H9 (cell line): ENCODE results near the gene PNO1. TPM values are rescaled to one million over a fixed set of nuclear protein-coding genes. Genes with fewer than 3 reads are reported as not detected.
A peak's percentile ranks its signal among the peaks of the same experiment; 100 is the strongest.

Source experiments
- DNase-seq: peaks from one replicate; pipeline ENCODE4 v3.0.0-alpha.2; 2017
- H2AFZ ChIP-seq: one replicate; pipeline ENCODE4 v1.6.1; 2013; ENCODE audit warnings: mild to moderate bottlenecking, low read length, control low read depth, moderate library complexity
- H2AK5ac ChIP-seq: 2 replicates; pipeline ENCODE4 v1.6.1; 2013; ENCODE audit warnings: low read length, control low read depth, mixed read lengths; ENCODE audit not compliant: insufficient read length
- H2BK120ac ChIP-seq: one replicate; pipeline ENCODE4 v1.6.1; 2013; ENCODE audit warnings: low read depth, mild to moderate bottlenecking, low read length, control low read depth, inconsistent platforms; ENCODE audit not compliant: poor library complexity, severe bottlenecking
- H2BK12ac ChIP-seq: 2 replicates; pipeline ENCODE4 v1.6.1; 2013; ENCODE audit warnings: low read length, control low read depth, mixed read lengths, low read depth; ENCODE audit not compliant: insufficient read length
- H2BK15ac ChIP-seq: 2 replicates; pipeline ENCODE4 v1.6.1; 2013; ENCODE audit warnings: low read depth, low read length, control low read depth
- H2BK20ac ChIP-seq: one replicate; pipeline ENCODE4 v1.6.1; 2013; ENCODE audit warnings: low read depth, mild to moderate bottlenecking, low read length, control low read depth, inconsistent platforms; ENCODE audit not compliant: poor library complexity, severe bottlenecking
- H2BK5ac ChIP-seq: 2 replicates; pipeline ENCODE4 v1.6.1; 2013; ENCODE audit warnings: low read length, control low read depth, mixed read lengths; ENCODE audit not compliant: insufficient read length
- H3K14ac ChIP-seq: 2 replicates; pipeline ENCODE4 v1.6.1; 2013; ENCODE audit warnings: low read length, control low read depth; ENCODE audit not compliant: insufficient read depth
- H3K18ac ChIP-seq: 2 replicates; pipeline ENCODE4 v1.6.1; 2013; ENCODE audit warnings: low read depth, mild to moderate bottlenecking, mixed read lengths, low read length, control low read depth; ENCODE audit not compliant: insufficient read length
- H3K23ac ChIP-seq: 2 replicates; pipeline ENCODE4 v1.6.1; 2013; ENCODE audit warnings: low read length, control low read depth, mixed read lengths, low read depth; ENCODE audit not compliant: insufficient read length
- H3K23me2 ChIP-seq: 2 replicates; pipeline ENCODE4 v1.6.1; 2013; ENCODE audit warnings: low read depth, mild to moderate bottlenecking, mixed read lengths, low read length, control low read depth; ENCODE audit not compliant: insufficient read length, poor library complexity, severe bottlenecking
- H3K27ac ChIP-seq: 2 replicates; pipeline ENCODE4 v1.5.1; 2013; ENCODE audit warnings: low read length, control low read depth, mixed read lengths, low read depth; ENCODE audit not compliant: insufficient read length
- H3K27me3 ChIP-seq: 2 replicates; pipeline ENCODE4 v1.6.1; 2013; ENCODE audit warnings: low read length, control low read depth, inconsistent platforms; ENCODE audit not compliant: insufficient read depth
- H3K4ac ChIP-seq: 2 replicates; pipeline ENCODE4 v1.6.1; 2013; ENCODE audit warnings: low read depth, mild to moderate bottlenecking, control low read depth, inconsistent platforms, low read length, moderate library complexity
- H3K4me1 ChIP-seq: 2 replicates; pipeline ENCODE4 v1.6.1; 2013; ENCODE audit warnings: low read length, control low read depth, inconsistent platforms; ENCODE audit not compliant: insufficient read depth
- H3K4me2 ChIP-seq: 2 replicates; pipeline ENCODE4 v1.6.1; 2013; ENCODE audit warnings: low read length, control low read depth, mixed read lengths; ENCODE audit not compliant: insufficient read length, insufficient read depth
- H3K56ac ChIP-seq: 2 replicates; pipeline ENCODE4 v1.6.1; 2013; ENCODE audit warnings: low read depth, mild to moderate bottlenecking, mixed read lengths, low read length, control low read depth; ENCODE audit not compliant: insufficient read length
- H3K79me1 ChIP-seq: 2 replicates; pipeline ENCODE4 v1.6.1; 2013; ENCODE audit warnings: low read depth, mild to moderate bottlenecking, moderate library complexity, low read length, control low read depth, inconsistent platforms; ENCODE audit not compliant: insufficient read depth, poor library complexity, severe bottlenecking
- H3K79me2 ChIP-seq: 2 replicates; pipeline ENCODE4 v1.6.1; 2013; ENCODE audit warnings: low read length, control low read depth, inconsistent platforms; ENCODE audit not compliant: insufficient read depth
- H3K9ac ChIP-seq: 2 replicates; pipeline ENCODE4 v1.6.1; 2013; ENCODE audit warnings: low read length, control low read depth, mixed read lengths; ENCODE audit not compliant: insufficient read length; ENCODE audit errors: extremely low read depth
- H3K9me3 ChIP-seq: one replicate; pipeline ENCODE4 v1.6.1; 2013; ENCODE audit warnings: low read depth, low read length, inconsistent platforms; ENCODE audit not compliant: control insufficient read depth
- H3T11ph ChIP-seq: one replicate; pipeline ENCODE4 v1.6.1; 2013; ENCODE audit warnings: mild to moderate bottlenecking, low read length, control low read depth, inconsistent platforms
- H4K20me1 ChIP-seq: one replicate; pipeline ENCODE4 v1.6.1; 2013; ENCODE audit not compliant: control insufficient read depth, insufficient read length, insufficient read depth
- H4K5ac ChIP-seq: 2 replicates; pipeline ENCODE4 v1.6.1; 2013; ENCODE audit warnings: low read depth, mild to moderate bottlenecking, mixed read lengths, low read length, control low read depth; ENCODE audit not compliant: insufficient read length
- H4K8ac ChIP-seq: replicated peaks from 2 replicates; pipeline ENCODE4 v1.6.1; 2013; ENCODE audit warnings: low read length, control low read depth, mixed read lengths, low read depth; ENCODE audit not compliant: insufficient read length
- H4K91ac ChIP-seq: 2 replicates; pipeline ENCODE4 v1.6.1; 2013; ENCODE audit warnings: low read depth, mild to moderate bottlenecking, moderate library complexity, mixed read lengths, low read length, control low read depth; ENCODE audit not compliant: insufficient read length
- H3K27ac Mint-ChIP-seq, 3 experiments: 2 replicates in 2 of 3; 3 replicates in 1 of 3; pipeline ENCODE4 v1.8.0; 2020 to 2021; ENCODE audit warnings: mixed read lengths in 3 of 3, mild to moderate bottlenecking in 1 of 3, moderate library complexity in 1 of 3
- H3K27me3 Mint-ChIP-seq: 2 replicates; pipeline ENCODE4 v1.8.0; 2021; ENCODE audit warnings: low read depth, mild to moderate bottlenecking, moderate library complexity, mixed read lengths
- H3K36me3 Mint-ChIP-seq, 3 experiments: 2 replicates in 2 of 3; 3 replicates in 1 of 3; pipeline ENCODE4 v1.8.0; 2020 to 2021; ENCODE audit warnings: low read depth in 3 of 3, mixed read lengths in 3 of 3; ENCODE audit not compliant: insufficient read depth in 1 of 3
- H3K4me1 Mint-ChIP-seq, 2 experiments: 2 replicates each; pipeline ENCODE4 v1.8.0; 2020; ENCODE audit warnings: mixed read lengths in 2 of 2
- H3K4me3 Mint-ChIP-seq, 2 experiments: 2 replicates in 1 of 2; 3 replicates in 1 of 2; pipeline ENCODE4 v1.8.0; 2020 to 2021; ENCODE audit warnings: mild to moderate bottlenecking in 2 of 2, mixed read lengths in 2 of 2, moderate library complexity in 1 of 2
- H3K9me3 Mint-ChIP-seq, 2 experiments: 2 replicates in 1 of 2; 3 replicates in 1 of 2; pipeline ENCODE4 v1.8.0; 2020; ENCODE audit warnings: mild to moderate bottlenecking in 2 of 2, mixed read lengths in 2 of 2, moderate library complexity in 1 of 2
- CTCF ChIP-seq: fragments of 200-600 bp; sonication (generic); conservative IDR thresholded peaks from 3 replicates; pipeline ENCODE4 v1.8.0; 2021; ENCODE audit warnings: antibody characterized with exemption, mild to moderate bottlenecking
- WGBS: extraction: QIAGEN DNeasy Blood & Tissue Kit; methylation state at CpG from one replicate; pipeline ENCODE4 v1.1.7; 2013; ENCODE audit warnings: missing lambda C conversion rate, low lambda C conversion rate, mixed read lengths; ENCODE audit not compliant: insufficient read length; ENCODE audit errors: extremely low coverage; 5-methylcytosine and 5-hydroxymethylcytosine counted together
- total RNA-seq: library from RNA; stranded (reverse); gene quantifications from 2 replicates; pipeline ENCODE4 v1.2.1, GENCODE V29; 2021

Gene PNO1
- total RNA-seq, 1 experiment from 2014 or later = 46.5 TPM

GRCh38 chr2:68176657-68177056 is 19.0 kb downstream of the PNO1 start:
- Histone ChIP-seq H3K23ac (no peak overlapping the region), H3K23me2 (no peaks in the 10 kb centered on the region), H3K56ac (no peak overlapping the region), H3K14ac (no peak overlapping the region), H3K27me3 (no peaks in the 10 kb centered on the region), H4K91ac (no peak overlapping the region), H3K4me2 (no peak overlapping the region), H4K20me1 (peaks cover 2% of the 10 kb centered on the region), H2BK20ac (no peak overlapping the region), H3K79me2 (no peaks in the 10 kb centered on the region), H2BK15ac (no peak overlapping the region), H3K79me1 (no peaks in the 10 kb centered on the region), H3T11ph (no peak overlapping the region), H3K4ac (no peak overlapping the region), H2BK5ac (no peak overlapping the region), H3K27ac (no peak overlapping the region), H2BK120ac (no peak overlapping the region), H3K9me3 (no peaks in the 10 kb centered on the region), H2BK12ac (no peak overlapping the region), H4K5ac (no peak overlapping the region), H3K9ac (no peak overlapping the region), H2AK5ac (no peak overlapping the region), H2AFZ (no peak overlapping the region), H3K18ac (no peak overlapping the region), H3K4me1 (no peaks in the 10 kb centered on the region), H4K8ac (no peak overlapping the region)
- DNase-seq = no peak
- TF ChIP-seq CTCF = no peak
- Mint-ChIP-seq H3K4me1 (peaks cover 0 to 5% of the 10 kb centered on the region in 2 experiments; a peak in 1 of 4 replicates), H3K27me3 (no peaks in the 10 kb centered on the region), H3K27ac (peak overlapping the region in 1 of 3 experiments; percentile 65; a peak in 1 of 7 replicates), H3K9me3 (no peaks in the 10 kb centered on the region), H3K36me3 (peaks cover 7 to 40% (median 22%) of the 10 kb centered on the region in 3 experiments; a peak in 6 of 7 replicates), H3K4me3 (no peak overlapping the region)
- WGBS = no CpG with 5 or more reads among the region's 7 CpGs
